ENCODE results near the gene CHST11. TPM values are rescaled to one million over a fixed set of nuclear protein-coding genes. Genes with fewer than 3 reads are reported as not detected.

The CHST11 gene
- 46.2 TPM for total RNA-seq
- long read RNA-seq, full-length matches to known transcripts = 35 of 74 reads
- long read RNA-seq, partial matches to known transcripts = 0 of 74 reads
- long read RNA-seq, other reads (novel, unspliced or antisense) = 39 of 74 reads

DNA sequence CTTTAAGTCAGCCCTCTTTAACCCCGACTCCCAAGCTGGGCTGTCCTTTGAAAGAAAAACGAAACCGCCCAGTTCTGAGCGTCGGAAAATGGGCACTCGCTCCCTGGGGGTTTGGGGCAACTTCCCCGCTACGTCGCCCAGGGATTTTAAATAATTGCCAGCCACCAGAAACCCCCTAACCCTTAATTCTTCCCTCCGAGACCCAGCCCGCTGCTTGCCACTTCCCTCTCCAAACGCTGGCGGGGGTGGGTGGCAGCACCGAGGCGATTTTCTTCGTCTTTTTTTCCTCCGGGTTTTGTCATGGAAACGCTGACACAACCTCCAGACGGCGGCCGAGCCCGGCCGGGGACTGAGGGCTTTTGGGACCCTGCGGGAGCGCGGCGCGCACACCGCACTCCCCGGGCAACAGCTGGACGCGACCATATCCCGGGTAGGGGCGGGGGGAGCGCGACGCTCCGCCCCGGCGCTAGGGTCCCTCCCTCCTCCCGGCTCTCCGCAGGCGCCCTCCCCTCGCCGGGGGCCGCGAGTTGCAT is at the start of gene CHST11:
Gene CHST11 (plus strand): TSS at position 532 of the 533 bp plus-strand sequence.
- Histone ChIP-seq H3K9me3 (no peaks in the 10 kb centered on the region), H3K4me3 (peak within 1 kb of the TSS; percentile 94), H3K27me3 (ENCODE audit: low read depth) (no peaks in the 10 kb centered on the region), H3K27ac (peak within 1 kb of the TSS; percentile 84), H3K36me3 (no peaks in the 10 kb centered on the region), H3K4me1 (peaks cover 34% of the 10 kb centered on the region)
- TF ChIP-seq CTCF (IDR thresholded peaks at IDR 0.05) = peak; percentile 41
- intact Hi-C loops (cut with DNase I) = no loop called here
- DNase-seq (peak; percentile 89), ATAC-seq (peak; percentile 89 to 93)

- Histone ChIP-seq H3K27me3 (ENCODE audit: low read depth) (no peaks in the 10 kb centered on the region), H3K36me3 (no peaks in the 10 kb centered on the region), H3K4me3 (no peak overlapping the region), H3K27ac (no peak overlapping the region), H3K9me3 (no peaks in the 10 kb centered on the region), H3K4me1 (no peaks in the 10 kb centered on the region)
- intact Hi-C loops (cut with DNase I) = no loop called here
- no peak for DNase-seq
- ATAC-seq = no peak
- no peak for TF ChIP-seq CTCF (IDR thresholded peaks at IDR 0.05)
Observed at GRCh38 chr12:104407438-104407837, 49.3 kb upstream of the CHST11 start.

DNA sequence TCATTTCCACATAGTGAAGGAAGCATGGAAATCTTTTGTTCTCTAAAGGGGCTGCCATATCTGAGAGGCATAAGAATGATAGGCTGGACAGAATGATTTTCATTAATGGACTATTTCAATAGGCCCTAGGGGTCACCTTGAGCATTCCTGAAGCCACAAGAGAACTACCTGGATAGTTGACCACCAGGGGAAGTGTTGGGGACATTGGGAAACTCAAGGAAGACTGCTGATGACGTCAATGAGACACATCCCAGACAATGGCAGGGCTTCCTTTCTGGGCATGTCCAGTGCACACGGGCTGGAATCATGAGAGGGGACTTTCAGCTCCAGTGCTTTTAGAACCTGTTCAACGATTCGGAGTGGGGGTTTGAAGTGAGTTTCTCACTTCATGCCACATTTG is 48.8 kb upstream of the CHST11 start:
- no peak for TF ChIP-seq CTCF (IDR thresholded peaks at IDR 0.05)
- Histone ChIP-seq H3K4me3 (no peak overlapping the region), H3K36me3 (no peaks in the 10 kb centered on the region), H3K27me3 (ENCODE audit: low read depth) (no peaks in the 10 kb centered on the region), H3K9me3 (no peaks in the 10 kb centered on the region), H3K27ac (no peak overlapping the region), H3K4me1 (no peaks in the 10 kb centered on the region)
- DNase-seq (no peak), ATAC-seq (no peak)
- intact Hi-C loops (cut with DNase I) = no loop called here

DNA sequence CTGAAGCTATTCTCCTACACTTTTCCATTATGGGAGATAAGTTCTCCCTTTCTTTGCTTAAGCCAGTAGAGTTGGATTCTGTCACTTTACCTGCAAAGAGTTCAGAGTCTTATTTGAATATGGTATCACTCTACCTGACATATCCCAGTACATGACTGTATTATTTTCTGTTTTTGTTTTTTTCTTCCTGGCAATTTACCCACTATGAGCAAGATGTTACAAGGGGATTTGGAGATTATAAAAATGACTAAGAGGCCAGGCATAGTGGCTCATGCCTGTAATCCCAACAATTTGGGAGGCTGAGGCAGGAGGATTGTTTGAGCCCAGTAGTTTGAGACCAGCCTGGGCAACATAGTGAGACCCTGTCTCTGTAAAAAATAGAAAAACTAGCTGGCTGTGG is 46.4 kb upstream of the CHST11 start:
- H3K27me3 ChIP-seq (ENCODE audit: low read depth) = no peaks in the 10 kb centered on the region
- no peaks in the 10 kb centered on the region for H3K36me3 ChIP-seq
- no peak overlapping the region for H3K4me3 ChIP-seq
- no peak for ATAC-seq
- H3K4me1 ChIP-seq = no peaks in the 10 kb centered on the region
- intact Hi-C loops (cut with DNase I) = no loop called here
- H3K9me3 ChIP-seq = no peaks in the 10 kb centered on the region
- no peak for DNase-seq
- no peak overlapping the region for H3K27ac ChIP-seq
- TF ChIP-seq CTCF (IDR thresholded peaks at IDR 0.05) = no peak

GRCh38 chr12:104410786-104411185 is 46.0 kb upstream of the CHST11 start:
- intact Hi-C loops (cut with DNase I) = no loop called here
- no peak for ATAC-seq
- H3K9me3 ChIP-seq = no peaks in the 10 kb centered on the region
- no peaks in the 10 kb centered on the region for H3K36me3 ChIP-seq
- H3K27me3 ChIP-seq (ENCODE audit: low read depth) = no peaks in the 10 kb centered on the region
- H3K27ac ChIP-seq = no peak overlapping the region
- no peaks in the 10 kb centered on the region for H3K4me1 ChIP-seq
- H3K4me3 ChIP-seq = no peak overlapping the region
- DNase-seq = no peak
- TF ChIP-seq CTCF (IDR thresholded peaks at IDR 0.05) = no peak

Data from lower lobe of right lung (tissue), 2 donors.